Measurements from ENCODE around the gene JADE3.

DNA sequence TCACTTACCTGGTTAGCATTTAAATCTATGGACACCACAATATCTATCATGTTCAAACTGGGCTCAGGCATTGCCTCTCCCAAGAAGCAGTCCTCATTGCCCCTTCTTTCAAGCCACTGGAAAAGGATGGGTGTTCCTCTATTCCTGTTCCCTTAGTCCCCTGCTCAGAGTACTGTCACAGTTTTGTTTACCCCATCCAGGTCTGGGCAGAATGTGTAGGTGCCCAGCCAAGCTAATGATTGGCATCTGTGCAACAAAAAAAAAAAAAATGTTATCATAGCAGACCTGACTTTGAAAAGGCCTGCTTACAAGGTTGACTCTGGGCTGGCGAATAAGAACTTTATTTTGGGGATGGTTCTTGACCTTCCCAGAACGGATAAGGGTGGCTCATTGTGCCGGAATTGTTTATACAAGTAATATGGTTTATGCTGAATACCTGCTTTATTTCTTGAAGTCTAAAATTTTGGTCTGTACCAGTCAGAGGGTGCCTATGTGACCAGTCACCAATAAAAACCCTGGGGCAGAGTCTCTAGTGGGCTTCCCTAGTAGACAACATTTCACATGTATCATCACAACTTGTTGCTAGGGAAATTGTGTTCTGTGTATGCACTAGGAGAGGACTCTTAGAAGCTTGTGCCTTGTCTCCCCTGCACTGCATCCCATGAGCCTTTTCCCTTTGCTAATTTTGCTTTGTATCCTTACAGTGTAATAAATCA, 47.9 kb downstream of the JADE3 start:
- TF ChIP-seq, protein P1, sequence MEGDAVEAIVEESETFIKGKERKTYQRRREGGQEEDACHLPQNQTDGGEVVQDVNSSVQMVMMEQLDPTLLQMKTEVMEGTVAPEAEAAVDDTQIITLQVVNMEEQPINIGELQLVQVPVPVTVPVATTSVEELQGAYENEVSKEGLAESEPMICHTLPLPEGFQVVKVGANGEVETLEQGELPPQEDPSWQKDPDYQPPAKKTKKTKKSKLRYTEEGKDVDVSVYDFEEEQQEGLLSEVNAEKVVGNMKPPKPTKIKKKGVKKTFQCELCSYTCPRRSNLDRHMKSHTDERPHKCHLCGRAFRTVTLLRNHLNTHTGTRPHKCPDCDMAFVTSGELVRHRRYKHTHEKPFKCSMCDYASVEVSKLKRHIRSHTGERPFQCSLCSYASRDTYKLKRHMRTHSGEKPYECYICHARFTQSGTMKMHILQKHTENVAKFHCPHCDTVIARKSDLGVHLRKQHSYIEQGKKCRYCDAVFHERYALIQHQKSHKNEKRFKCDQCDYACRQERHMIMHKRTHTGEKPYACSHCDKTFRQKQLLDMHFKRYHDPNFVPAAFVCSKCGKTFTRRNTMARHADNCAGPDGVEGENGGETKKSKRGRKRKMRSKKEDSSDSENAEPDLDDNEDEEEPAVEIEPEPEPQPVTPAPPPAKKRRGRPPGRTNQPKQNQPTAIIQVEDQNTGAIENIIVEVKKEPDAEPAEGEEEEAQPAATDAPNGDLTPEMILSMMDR (IDR thresholded peaks at IDR 0.05; ENCODE audit: borderline replicate concordance, extremely low read depth, low read length, poor library complexity, severe bottlenecking): no peak
- no peak for TF ChIP-seq EZH2 (IDR thresholded peaks at IDR 0.05; ENCODE audit: borderline replicate concordance, low read depth, low read length, severe bottlenecking)

All from DND-41 (cell line).